Subcutaneous abdominal adipose tissue (tissue), 5 donors: Measurements from ENCODE around the gene DPP7.

Experiments
- H3K27ac ChIP-seq: one replicate; pipeline ENCODE4 v1.7.0; 2013; ENCODE audit warnings: low read depth, mild to moderate bottlenecking, inconsistent platforms, low read length, moderate library complexity
- H3K27me3 ChIP-seq, 5 donors: one replicate each; pipeline ENCODE4 v1.7.0; 2013; ENCODE audit warnings: low read length in 5 of 5, inconsistent platforms in 1 of 5; ENCODE audit not compliant: control insufficient read depth in 5 of 5, insufficient read depth in 4 of 5
- H3K36me3 ChIP-seq, 5 donors: one replicate each; pipeline ENCODE4 v1.7.0; 2013; ENCODE audit warnings: low read length in 5 of 5; ENCODE audit not compliant: control insufficient read depth in 5 of 5, insufficient read depth in 5 of 5
- H3K4me1 ChIP-seq, 5 donors: one replicate each; pipeline ENCODE4 v1.7.0; 2013; ENCODE audit warnings: low read length in 5 of 5, mild to moderate bottlenecking in 3 of 5, moderate library complexity in 1 of 5; ENCODE audit not compliant: control insufficient read depth in 5 of 5, insufficient read depth in 5 of 5
- H3K4me3 ChIP-seq, 5 donors: one replicate each; pipeline ENCODE4 v1.7.0; 2013; ENCODE audit warnings: low read length in 5 of 5, low read depth in 1 of 5
- H3K9ac ChIP-seq, 5 donors: one replicate each; pipeline ENCODE4 v1.7.0; 2013; ENCODE audit warnings: low read length in 5 of 5, mild to moderate bottlenecking in 4 of 5, moderate library complexity in 3 of 5
- H3K9me3 ChIP-seq, 5 donors: one replicate each; pipeline ENCODE4 v1.7.0; 2013; ENCODE audit warnings: low read length in 5 of 5; ENCODE audit not compliant: control insufficient read depth in 5 of 5
- donor health status: healthy.
- donor health status: healthy.
- donor health status: healthy.
- donor health status: healthy.
- donor health status: healthy.

Gene DPP7

GRCh38 chr9:137080260-137081122 lies 34.0 kb downstream of the DPP7 start:
- Histone ChIP-seq H3K9ac (no peak overlapping the region), H3K36me3 (peaks cover 0 to 43% (median 34%) of the 10 kb centered on the region in 5 donors), H3K27ac (no peak overlapping the region), H3K4me1 (peaks cover 0 to 31% (median 24%) of the 10 kb centered on the region in 5 donors), H3K27me3 (no peaks in the 10 kb centered on the region), H3K9me3 (no peaks in the 10 kb centered on the region), H3K4me3 (no peak overlapping the region)

GRCh38 chr9:137079401-137079787 lies 35.1 kb downstream of the DPP7 start:
- H3K36me3 ChIP-seq, result peaks cover 0 to 43% (median 34%) of the 10 kb centered on the region in 5 donors
- peaks cover 0 to 29% (median 22%) of the 10 kb centered on the region in 5 donors for H3K4me1 ChIP-seq
- H3K27ac ChIP-seq, result no peak overlapping the region
- no peaks in the 10 kb centered on the region for H3K9me3 ChIP-seq
- no peaks in the 10 kb centered on the region for H3K27me3 ChIP-seq
- H3K4me3 ChIP-seq, result no peak overlapping the region
- H3K9ac ChIP-seq, result no peak overlapping the region

GRCh38 chr9:137078701-137079400 lies 35.7 kb downstream of the DPP7 start:
- peak overlapping the region in 1 of 5 donors; percentile 74 for H3K9ac ChIP-seq
- H3K4me3 ChIP-seq, result peak overlapping the region in 4 of 5 donors; percentile 61 to 79 (median 70)

GRCh38 chr9:137077758-137078693 lies 36.5 kb downstream of the DPP7 start:
- Histone ChIP-seq H3K4me3 (peak overlapping the region in 4 of 5 donors; percentile 61 to 79 (median 70)), H3K9me3 (no peaks in the 10 kb centered on the region), H3K4me1 (peaks cover 0 to 24% (median 18%) of the 10 kb centered on the region in 5 donors), H3K9ac (peak overlapping the region in 4 of 5 donors; percentile 57 to 74 (median 66)), H3K27ac (no peak overlapping the region), H3K36me3 (peaks cover 0 to 36% (median 32%) of the 10 kb centered on the region in 5 donors), H3K27me3 (no peaks in the 10 kb centered on the region)

More at GRCh38 chr9:137078701-137079400, 35.7 kb downstream of the DPP7 start:
- no peaks in the 10 kb centered on the region for H3K9me3 ChIP-seq
- no peaks in the 10 kb centered on the region for H3K27me3 ChIP-seq
- H3K4me1 ChIP-seq, result peaks cover 0 to 29% (median 22%) of the 10 kb centered on the region in 5 donors
- no peak overlapping the region for H3K27ac ChIP-seq
- peaks cover 0 to 43% (median 34%) of the 10 kb centered on the region in 5 donors for H3K36me3 ChIP-seq

GRCh38 chr9:137077010-137077747 lies 37.4 kb downstream of the DPP7 start, which contains the start of gene UAP1L1:
Gene UAP1L1 (plus strand): TSS chr9:137077517. CDS start chr9:137077533, 16 bp downstream.
- Histone ChIP-seq H3K4me3 (peak within 1 kb of the TSS in 4 of 5 donors; percentile 61 to 79 (median 70)), H3K9me3 (no peaks in the 10 kb centered on the region), H3K27ac (no peak within 1 kb of the TSS), H3K36me3 (peaks cover 0 to 27% (median 25%) of the 10 kb centered on the region in 5 donors), H3K9ac (peak within 1 kb of the TSS in 4 of 5 donors; percentile 57 to 74 (median 66)), H3K27me3 (no peaks in the 10 kb centered on the region), H3K4me1 (peaks cover 0 to 24% (median 18%) of the 10 kb centered on the region in 5 donors)

- Histone ChIP-seq H3K27ac (no peak overlapping the region), H3K9ac (peak overlapping the region in 1 of 5 donors; percentile 31)
These were observed 37.9 kb downstream of the DPP7 start for GRCh38 chr9:137076636-137077009.

GRCh38 chr9:137075275-137075775 lies 39.2 kb downstream of the DPP7 start:
- Histone ChIP-seq H3K27me3 (no peaks in the 10 kb centered on the region), H3K27ac (no peak overlapping the region), H3K4me3 (no peak overlapping the region), H3K36me3 (peaks cover 0 to 13% (median 12%) of the 10 kb centered on the region in 5 donors), H3K9ac (no peak overlapping the region), H3K9me3 (no peaks in the 10 kb centered on the region), H3K4me1 (peaks cover 0 to 35% (median 27%) of the 10 kb centered on the region in 5 donors)

More at GRCh38 chr9:137076636-137077009, 37.9 kb downstream of the DPP7 start:
- H3K27me3 ChIP-seq, result no peaks in the 10 kb centered on the region
- H3K4me3 ChIP-seq, result peak overlapping the region in 4 of 5 donors; percentile 47 to 65 (median 56)
- peaks cover 0 to 24% (median 18%) of the 10 kb centered on the region in 5 donors for H3K4me1 ChIP-seq
- peaks cover 0 to 22% (median 20%) of the 10 kb centered on the region in 5 donors for H3K36me3 ChIP-seq
- H3K9me3 ChIP-seq, result no peaks in the 10 kb centered on the region

- Histone ChIP-seq H3K4me1 (peaks cover 0 to 37% (median 27%) of the 10 kb centered on the region in 5 donors), H3K9ac (no peak overlapping the region), H3K27ac (no peak overlapping the region), H3K36me3 (peaks cover 0 to 8% (median 7%) of the 10 kb centered on the region in 5 donors), H3K4me3 (no peak overlapping the region), H3K9me3 (no peaks in the 10 kb centered on the region), H3K27me3 (no peaks in the 10 kb centered on the region)
These were observed 39.8 kb downstream of the DPP7 start for GRCh38 chr9:137074657-137075274.
